IMR-90 (cell line): ENCODE data around the gene SCNN1B. TPM values are rescaled to one million over a fixed set of nuclear protein-coding genes. Genes with fewer than 3 reads are reported as not detected.

Source experiments
- ATAC-seq: fragments of 200-7000 bp; cut with Tn5 transposase; 2 replicates; pipeline ENCODE4 v1.9.1; 2020; ENCODE audit warnings: low read depth, mild to moderate bottlenecking, moderate library complexity
- BruUV-seq: library from RNA; stranded (reverse); fragments of 400-500 nt; replicated peaks from 2 replicates; lab custom pipeline; 2021; lab: Mats Ljungman, UMichigan
- CTCF ChIA-PET: fragments of 300-600 bp; formaldehyde crosslinking; extraction: SDS; loops from one replicate; lab custom pipeline; 2021; ENCODE audit warnings: antibody characterized with exemption; lab: Yijun Ruan, JAX
- POLR2A ChIA-PET: fragments of 300-600 bp; sonication (Branson Sonifier 250); formaldehyde crosslinking; loops from one replicate; lab custom pipeline; 2022; ENCODE audit warnings: antibody characterized with exemption; ENCODE audit not compliant: unreplicated experiment; lab: Charles Lee
- DNase-seq: peaks from one replicate; pipeline ENCODE4 v3.0.0; 2013
- H2AFZ ChIP-seq: replicated peaks from 2 replicates; pipeline ENCODE3; 2013; ENCODE audit warnings: low read length, mild to moderate bottlenecking; ENCODE audit not compliant: poor library complexity
- H2AK5ac ChIP-seq: 2 replicates; pipeline ENCODE4 v1.6.1; 2013; ENCODE audit warnings: low read depth, low read length, inconsistent platforms
- H2AK9ac ChIP-seq: replicated peaks from 2 replicates; pipeline ENCODE3; 2013; ENCODE audit warnings: mild to moderate bottlenecking, low read depth, low read length, moderate library complexity; ENCODE audit not compliant: poor library complexity
- H2BK120ac ChIP-seq: 2 replicates; pipeline ENCODE4 v1.6.1; 2013; ENCODE audit warnings: low read depth, low read length, inconsistent platforms
- H2BK15ac ChIP-seq: 3 replicates; pipeline ENCODE4 v1.6.1; 2013; ENCODE audit warnings: low read depth, low read length, inconsistent platforms
- H2BK20ac ChIP-seq: 2 replicates; pipeline ENCODE4 v1.6.1; 2013; ENCODE audit warnings: low read depth, mild to moderate bottlenecking, inconsistent platforms, low read length, moderate library complexity
- H2BK5ac ChIP-seq: 2 replicates; pipeline ENCODE4 v1.6.1; 2013; ENCODE audit warnings: mild to moderate bottlenecking, low read depth, low read length, inconsistent platforms; ENCODE audit not compliant: poor library complexity, severe bottlenecking
- H3K14ac ChIP-seq: replicated peaks from 2 replicates; pipeline ENCODE4 v1.6.1; 2013; ENCODE audit warnings: low read depth, low read length, inconsistent platforms
- H3K18ac ChIP-seq: 2 replicates; pipeline ENCODE4 v1.6.1; 2013; ENCODE audit warnings: low read depth, low read length, control low read depth
- H3K23ac ChIP-seq: 2 replicates; pipeline ENCODE4 v1.6.1; 2013; ENCODE audit warnings: low read depth, low read length, inconsistent platforms
- H3K27ac ChIP-seq: 2 replicates; pipeline ENCODE4 v1.5.1; 2013; ENCODE audit warnings: mild to moderate bottlenecking, control low read depth, low read length; ENCODE audit not compliant: insufficient read depth
- H3K27me3 ChIP-seq: 2 replicates; pipeline ENCODE4 v1.6.1; 2013; ENCODE audit warnings: low read length; ENCODE audit not compliant: control insufficient read depth, insufficient read depth
- H3K36me3 ChIP-seq: 2 replicates; pipeline ENCODE4 v1.6.1; 2013; ENCODE audit warnings: low read length, mixed read lengths; ENCODE audit not compliant: control insufficient read depth, insufficient read depth
- H3K4ac ChIP-seq: 2 replicates; pipeline ENCODE4 v1.6.1; 2013; ENCODE audit warnings: low read depth, low read length, inconsistent platforms
- H3K4me1 ChIP-seq: 2 replicates; pipeline ENCODE4 v1.6.1; 2013; ENCODE audit warnings: low read length, mixed read lengths; ENCODE audit not compliant: control insufficient read depth, insufficient read depth
- H3K4me2 ChIP-seq: 2 replicates; pipeline ENCODE4 v1.6.1; 2013; ENCODE audit warnings: low read depth, mild to moderate bottlenecking, control low read depth, low read length, moderate library complexity
- H3K4me3 ChIP-seq: 2 replicates; pipeline ENCODE4 v1.5.1; 2013; ENCODE audit warnings: low read depth, mild to moderate bottlenecking, control low read depth, low read length, moderate library complexity; ENCODE audit not compliant: insufficient read depth
- H3K56ac ChIP-seq: 2 replicates; pipeline ENCODE4 v1.6.1; 2013; ENCODE audit warnings: low read length, inconsistent platforms; ENCODE audit not compliant: insufficient read depth; ENCODE audit errors: extremely low read depth
- H3K79me1 ChIP-seq, 2 experiments: 2 replicates each; pipeline ENCODE4 v1.6.1; 2013; ENCODE audit warnings: low read length in 2 of 2, inconsistent platforms in 1 of 2, low read depth in 1 of 2
- H3K9ac ChIP-seq: 2 replicates; pipeline ENCODE4 v1.6.1; 2013; ENCODE audit warnings: low read depth, low read length, control low read depth
- H3K9me1 ChIP-seq: 2 replicates; pipeline ENCODE4 v1.6.1; 2013; ENCODE audit warnings: low read length, inconsistent platforms; ENCODE audit not compliant: insufficient read depth
- H3K9me3 ChIP-seq: 2 replicates; pipeline ENCODE4 v1.6.1; 2013; ENCODE audit warnings: low read length; ENCODE audit not compliant: control insufficient read depth, insufficient read depth
- H4K20me1 ChIP-seq: 2 replicates; pipeline ENCODE4 v1.6.1; 2013; ENCODE audit warnings: low read length, inconsistent platforms; ENCODE audit not compliant: insufficient read depth
- H4K5ac ChIP-seq: 2 replicates; pipeline ENCODE4 v1.6.1; 2013; ENCODE audit warnings: mild to moderate bottlenecking, low read depth, low read length, control low read depth
- H4K8ac ChIP-seq, 2 experiments: 2 replicates each; pipeline ENCODE4 v1.6.1; 2013; ENCODE audit warnings: low read depth in 2 of 2, low read length in 2 of 2, control low read depth in 1 of 2, inconsistent platforms in 1 of 2
- H4K91ac ChIP-seq: 2 replicates; pipeline ENCODE4 v1.6.1; 2013; ENCODE audit warnings: low read depth, low read length, inconsistent platforms; ENCODE audit not compliant: insufficient read depth
- BHLHE40 ChIP-seq: fragments of 150-350 bp; IDR thresholded peaks from 2 replicates; pipeline ENCODE4 v1.6.1; 2016; ENCODE audit warnings: mild to moderate bottlenecking, low read depth, low read length
- CEBPB ChIP-seq: IDR thresholded peaks from 2 replicates; pipeline ENCODE4 v1.6.1; 2012; ENCODE audit warnings: low read depth, low read length, improper control_type of control experiment
- CHD1 ChIP-seq: IDR thresholded peaks from 2 replicates; pipeline ENCODE4 v1.6.1; 2012; ENCODE audit warnings: low read depth, low read length, improper control_type of control experiment
- FOS ChIP-seq: fragments of 150-350 bp; IDR thresholded peaks from 2 replicates; pipeline ENCODE4 v1.6.1; 2016; ENCODE audit warnings: low read depth, low read length
- MAFK ChIP-seq: IDR thresholded peaks from 2 replicates; pipeline ENCODE4 v1.6.1; 2012; ENCODE audit warnings: low read depth, low read length, improper control_type of control experiment
- MAZ ChIP-seq: IDR thresholded peaks from 2 replicates; pipeline ENCODE4 v1.6.1; 2012; ENCODE audit warnings: low read depth, mild to moderate bottlenecking, low read length, improper control_type of control experiment, moderate library complexity, borderline replicate concordance
- MXI1 ChIP-seq: IDR thresholded peaks from 2 replicates; pipeline ENCODE4 v1.6.1; 2012; ENCODE audit warnings: low read depth, mild to moderate bottlenecking, low read length, moderate library complexity, borderline replicate concordance
- NFE2L2 ChIP-seq: fragments of 150-350 bp; IDR thresholded peaks from 2 replicates; pipeline ENCODE4 v1.6.1; 2016; ENCODE audit warnings: low read depth, mild to moderate bottlenecking, low read length
- POLR2A ChIP-seq: IDR thresholded peaks from 2 replicates; pipeline ENCODE4 v1.6.1; 2012; ENCODE audit warnings: mild to moderate bottlenecking, low read depth, low read length
- RAD21 ChIP-seq: IDR thresholded peaks from 2 replicates; pipeline ENCODE4 v1.6.1; 2012; ENCODE audit warnings: low read length, improper control_type of control experiment
- RCOR1 ChIP-seq: IDR thresholded peaks from 2 replicates; pipeline ENCODE4 v1.6.1; 2012; ENCODE audit warnings: mild to moderate bottlenecking, low read length, improper control_type of control experiment; ENCODE audit not compliant: insufficient replicate concordance
- RFX5 ChIP-seq: IDR thresholded peaks from 2 replicates; pipeline ENCODE4 v1.8.0; 2012; ENCODE audit warnings: low read depth, mild to moderate bottlenecking, low read length, moderate library complexity
- SMC3 ChIP-seq: fragments of 150-350 bp; IDR thresholded peaks from 2 replicates; pipeline ENCODE4 v1.6.1; 2016; ENCODE audit warnings: low read depth, mild to moderate bottlenecking, antibody characterized with exemption, low read length, moderate library complexity
- whole genome bisulfite sequencing, 2 experiments: methylation state at CpG; one replicate each; pipeline versions ENCODE4 v1.1.5 to v1.1.7; 2013; ENCODE audit warnings: missing lambda C conversion rate in 2 of 2; ENCODE audit not compliant: insufficient read length in 1 of 2; ENCODE audit errors: extremely low coverage in 2 of 2; 5-methylcytosine and 5-hydroxymethylcytosine counted together
- dilution Hi-C: fragments of 300-500 bp; cut with HindIII; formaldehyde crosslinking; loops from one replicate; pipeline ENCODE4 v1.14.3; 2018; ENCODE audit warnings: low sequenced_read_pairs; ENCODE audit not compliant: unreplicated experiment
- in situ Hi-C: fragments of 300-500 bp; cut with MboI; formaldehyde crosslinking; loops from 3 replicates; pipeline ENCODE4 v1.14.3; 2019; ENCODE audit warnings: low sequenced_read_pairs, inconsistent platforms, mixed read lengths
- intact Hi-C: fragments of 100-400 bp; cut with micrococcal nuclease; formaldehyde crosslinking; loops from 2 replicates; pipeline ENCODE4 v1.10.0; 2022
- polyA plus RNA-seq, 3 experiments: library from polyadenylated mRNA; depleted of rRNA; stranded (reverse); fragments of >200 nt; gene quantifications; 2 replicates each; pipeline ENCODE4 v1.2.3, GENCODE V29; 2012; ENCODE audit warnings: low replicate concordance in 1 of 3
- total RNA-seq: library from RNA; depleted of rRNA; stranded (reverse); fragments of >200 nt; gene quantifications from 2 replicates; pipeline ENCODE4 v1.2.3, GENCODE V29; 2012
- TF ChIP-seq, protein P1 (sequence below): fragments of 150-350 bp; IDR thresholded peaks from 2 replicates; pipeline ENCODE4 v1.6.1; 2016; ENCODE audit warnings: low read depth, mild to moderate bottlenecking, low read length, moderate library complexity, borderline replicate concordance
- TF ChIP-seq, protein P2 (sequence below): conservative IDR thresholded peaks from 2 replicates; pipeline ENCODE4 v1.5.1; 2012; ENCODE audit warnings: mild to moderate bottlenecking, low read depth, low read length, improper control_type of control experiment
- TF ChIP-seq, protein P3 (sequence below): fragments of 150-350 bp; IDR thresholded peaks from 2 replicates; pipeline ENCODE4 v1.6.1; 2017; ENCODE audit warnings: mild to moderate bottlenecking, antibody characterized with exemption, low read length, low read depth

The SCNN1B gene
- total and polyA plus RNA-seq, 2 of the 4 experiments (the other 2 are of a cell fraction): not detected

DNA sequence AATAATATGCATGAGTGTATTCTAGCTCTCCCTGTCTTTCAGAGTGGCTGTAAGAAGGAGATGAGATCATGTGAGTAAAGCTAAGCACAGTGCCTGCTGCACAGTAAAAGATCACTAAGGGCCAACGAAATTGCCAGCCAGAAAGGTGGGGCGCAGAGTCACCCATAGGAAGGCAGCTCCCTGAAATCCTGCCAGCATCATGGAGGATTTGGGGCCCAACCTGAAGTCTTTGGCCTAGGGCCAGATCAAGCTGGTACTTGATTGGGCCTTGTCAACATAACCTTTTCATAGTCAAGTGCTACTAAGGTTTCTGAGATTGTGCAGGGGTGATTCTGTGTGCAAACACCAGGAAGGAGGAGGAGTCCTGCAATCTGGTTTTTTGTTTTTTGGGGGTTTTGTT lies 16.5 kb downstream of the SCNN1B start:
- no peak overlapping the region for H2BK15ac ChIP-seq
- no peak for TF ChIP-seq SMC3
- TF ChIP-seq RCOR1: no peak
- no peak for TF ChIP-seq MXI1
- no peak for TF ChIP-seq CEBPB
- no peak for TF ChIP-seq MAZ
- TF ChIP-seq CHD1: no peak
- no peak for TF ChIP-seq RFX5
- TF ChIP-seq MAFK: no peak
- TF ChIP-seq NFE2L2: no peak
- TF ChIP-seq, protein P1, sequence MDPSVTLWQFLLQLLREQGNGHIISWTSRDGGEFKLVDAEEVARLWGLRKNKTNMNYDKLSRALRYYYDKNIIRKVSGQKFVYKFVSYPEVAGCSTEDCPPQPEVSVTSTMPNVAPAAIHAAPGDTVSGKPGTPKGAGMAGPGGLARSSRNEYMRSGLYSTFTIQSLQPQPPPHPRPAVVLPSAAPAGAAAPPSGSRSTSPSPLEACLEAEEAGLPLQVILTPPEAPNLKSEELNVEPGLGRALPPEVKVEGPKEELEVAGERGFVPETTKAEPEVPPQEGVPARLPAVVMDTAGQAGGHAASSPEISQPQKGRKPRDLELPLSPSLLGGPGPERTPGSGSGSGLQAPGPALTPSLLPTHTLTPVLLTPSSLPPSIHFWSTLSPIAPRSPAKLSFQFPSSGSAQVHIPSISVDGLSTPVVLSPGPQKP: no peak
- no peak for TF ChIP-seq RAD21
- no peak for TF ChIP-seq POLR2A
- TF ChIP-seq, protein P2, sequence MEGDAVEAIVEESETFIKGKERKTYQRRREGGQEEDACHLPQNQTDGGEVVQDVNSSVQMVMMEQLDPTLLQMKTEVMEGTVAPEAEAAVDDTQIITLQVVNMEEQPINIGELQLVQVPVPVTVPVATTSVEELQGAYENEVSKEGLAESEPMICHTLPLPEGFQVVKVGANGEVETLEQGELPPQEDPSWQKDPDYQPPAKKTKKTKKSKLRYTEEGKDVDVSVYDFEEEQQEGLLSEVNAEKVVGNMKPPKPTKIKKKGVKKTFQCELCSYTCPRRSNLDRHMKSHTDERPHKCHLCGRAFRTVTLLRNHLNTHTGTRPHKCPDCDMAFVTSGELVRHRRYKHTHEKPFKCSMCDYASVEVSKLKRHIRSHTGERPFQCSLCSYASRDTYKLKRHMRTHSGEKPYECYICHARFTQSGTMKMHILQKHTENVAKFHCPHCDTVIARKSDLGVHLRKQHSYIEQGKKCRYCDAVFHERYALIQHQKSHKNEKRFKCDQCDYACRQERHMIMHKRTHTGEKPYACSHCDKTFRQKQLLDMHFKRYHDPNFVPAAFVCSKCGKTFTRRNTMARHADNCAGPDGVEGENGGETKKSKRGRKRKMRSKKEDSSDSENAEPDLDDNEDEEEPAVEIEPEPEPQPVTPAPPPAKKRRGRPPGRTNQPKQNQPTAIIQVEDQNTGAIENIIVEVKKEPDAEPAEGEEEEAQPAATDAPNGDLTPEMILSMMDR: no peak
- TF ChIP-seq FOS: no peak
- TF ChIP-seq BHLHE40: no peak
- TF ChIP-seq, protein P3, sequence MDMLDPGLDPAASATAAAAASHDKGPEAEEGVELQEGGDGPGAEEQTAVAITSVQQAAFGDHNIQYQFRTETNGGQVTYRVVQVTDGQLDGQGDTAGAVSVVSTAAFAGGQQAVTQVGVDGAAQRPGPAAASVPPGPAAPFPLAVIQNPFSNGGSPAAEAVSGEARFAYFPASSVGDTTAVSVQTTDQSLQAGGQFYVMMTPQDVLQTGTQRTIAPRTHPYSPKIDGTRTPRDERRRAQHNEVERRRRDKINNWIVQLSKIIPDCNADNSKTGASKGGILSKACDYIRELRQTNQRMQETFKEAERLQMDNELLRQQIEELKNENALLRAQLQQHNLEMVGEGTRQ: no peak
- no peak overlapping the region for H3K4me2 ChIP-seq
- no peaks in the 10 kb centered on the region for H4K20me1 ChIP-seq
- no peak overlapping the region for H3K14ac ChIP-seq
- no TSS peak for BruUV-seq
- no peak overlapping the region for H4K8ac ChIP-seq
- H3K9me3 ChIP-seq: no peaks in the 10 kb centered on the region; the same call in 1 of the 2 replicates
- dilution Hi-C loops (no loop called here), intact Hi-C loops (no loop called here), in situ Hi-C loops (no loop called here)
- H3K27me3 ChIP-seq: no peaks in the 10 kb centered on the region
- no peak overlapping the region for H3K27ac ChIP-seq
- H3K23ac ChIP-seq: no peak overlapping the region
- no CpG with 5 or more reads among the region's 2 CpGs for WGBS, 2 experiments
- no peak overlapping the region for H3K4ac ChIP-seq
- H3K4me1 ChIP-seq: no peaks in the 10 kb centered on the region
- H3K9ac ChIP-seq: no peak overlapping the region
- H2AK5ac ChIP-seq: no peak overlapping the region
- H3K18ac ChIP-seq: no peak overlapping the region
- ChIA-PET POLR2A (no interaction called here), CTCF (no interaction called here)
- no peak for ATAC-seq
- no peaks in the 10 kb centered on the region for H3K79me1 ChIP-seq
- no peak overlapping the region for H2BK20ac ChIP-seq
- no peak overlapping the region for H4K91ac ChIP-seq
- no peak overlapping the region for H2BK5ac ChIP-seq
- H3K36me3 ChIP-seq: no peaks in the 10 kb centered on the region
- H3K9me1 ChIP-seq: no peaks in the 10 kb centered on the region
- H3K56ac ChIP-seq: no peak overlapping the region
- no peak overlapping the region for H4K5ac ChIP-seq
- DNase-seq: no peak
- H2AFZ ChIP-seq: no peak overlapping the region
- H2BK120ac ChIP-seq: no peak overlapping the region
- no peak overlapping the region for H3K4me3 ChIP-seq
- no peak overlapping the region for H2AK9ac ChIP-seq
